ENCODE results near the gene MCTP1. TPM values are rescaled to one million over a fixed set of nuclear protein-coding genes. Genes with fewer than 3 reads are reported as not detected.

MCTP1 gene
- polyA plus RNA-seq, 1 donor from 2014 or later: 1.9 TPM

- TF ChIP-seq RAD21 (conservative IDR thresholded peaks at IDR 0.05) (no peak), REST (IDR thresholded peaks at IDR 0.05; ENCODE audit: borderline replicate concordance) (no peak), SMC3 (conservative IDR thresholded peaks at IDR 0.05; ENCODE audit: poor library complexity) (no peak), POLR2AphosphoS5 (IDR thresholded peaks at IDR 0.05) (no peak), EP300 (conservative IDR thresholded peaks at IDR 0.05; ENCODE audit: poor library complexity, severe bottlenecking) (no peak), CTCF (IDR thresholded peaks at IDR 0.05; ENCODE audit: poor library complexity, severe bottlenecking) (no peak), EZH2 (IDR thresholded peaks at IDR 0.05; ENCODE audit: borderline replicate concordance, insufficient read depth, low read length, poor library complexity, severe bottlenecking) (no peak), TAF1 (IDR thresholded peaks at IDR 0.05; ENCODE audit: low read depth) (no peak), MXI1 (conservative IDR thresholded peaks at IDR 0.05; ENCODE audit: poor library complexity, severe bottlenecking) (no peak)
- Histone ChIP-seq H3K27ac (ENCODE audit: low read length) (no peak overlapping the region), H3K9me3 (ENCODE audit: low read length) (no peaks in the 10 kb centered on the region), H3K4me2 (ENCODE audit: low read length) (no peak overlapping the region), H3F3A (ENCODE audit: insufficient read depth, low read length, poor library complexity, severe bottlenecking) (no peaks in the 10 kb centered on the region), H4K20me1 (ENCODE audit: insufficient read depth) (no peaks in the 10 kb centered on the region), H3K36me3 (ENCODE audit: insufficient read depth, low read length) (no peaks in the 10 kb centered on the region), H3K27me3 (ENCODE audit: insufficient read depth, low read depth, low read length) (no peaks in the 10 kb centered on the region), H2AFZ (ENCODE audit: low read depth, low read length) (no peak overlapping the region), H3K79me2 (replicated peaks; ENCODE audit: insufficient read depth, low read length) (no peaks in the 10 kb centered on the region), H3K9ac (ENCODE audit: low read length) (no peak overlapping the region), H3K9me2 (ENCODE audit: insufficient read depth, low read length) (no peaks in the 10 kb centered on the region), H3K4me3 (ENCODE audit: low read length) (no peak overlapping the region)
These were observed 197.0 kb downstream of the MCTP1 start for GRCh38 chr5:95087816-95088317.

GRCh38 chr5:95086927-95087815, 197.7 kb downstream of the MCTP1 start:
- Histone ChIP-seq H3K36me3 (ENCODE audit: insufficient read depth, low read length) (no peaks in the 10 kb centered on the region), H3K4me3 (ENCODE audit: low read length) (no peak overlapping the region), H3K9ac (ENCODE audit: low read length) (no peak overlapping the region), H3F3A (ENCODE audit: insufficient read depth, low read length, poor library complexity, severe bottlenecking) (no peaks in the 10 kb centered on the region), H3K27me3 (ENCODE audit: insufficient read depth, low read depth, low read length) (no peaks in the 10 kb centered on the region), H2AFZ (ENCODE audit: low read depth, low read length) (no peak overlapping the region), H4K20me1 (ENCODE audit: insufficient read depth) (no peaks in the 10 kb centered on the region), H3K27ac (ENCODE audit: low read length) (no peak overlapping the region), H3K4me2 (ENCODE audit: low read length) (no peak overlapping the region), H3K9me2 (ENCODE audit: insufficient read depth, low read length) (no peaks in the 10 kb centered on the region), H3K9me3 (ENCODE audit: low read length) (no peaks in the 10 kb centered on the region), H3K79me2 (replicated peaks; ENCODE audit: insufficient read depth, low read length) (no peaks in the 10 kb centered on the region)
- no peak for TF ChIP-seq TAF1 (IDR thresholded peaks at IDR 0.05; ENCODE audit: low read depth)
- TF ChIP-seq POLR2AphosphoS5 (IDR thresholded peaks at IDR 0.05): no peak
- TF ChIP-seq CTCF (IDR thresholded peaks at IDR 0.05; ENCODE audit: poor library complexity, severe bottlenecking): no peak
- no peak for TF ChIP-seq RAD21 (conservative IDR thresholded peaks at IDR 0.05)

Data from neural cell (in vitro differentiated cells).